Gastroesophageal sphincter (tissue), 3 donors: ENCODE data around the gene FAT1.

Experiments
- CTCF ChIP-seq, 4 experiments: fragments of 200-600 bp in 2 of 4; fragments of 450-650 bp in 2 of 4; sonication (generic) in 1 of 4; IDR thresholded peaks; one replicate each; pipeline ENCODE4 v1.5.1; 2017 to 2019; ENCODE audit warnings: antibody characterized with exemption in 4 of 4, mild to moderate bottlenecking in 2 of 4, moderate library complexity in 2 of 4
- POLR2A ChIP-seq, 2 donors: fragments of 450-650 bp; IDR thresholded peaks; one replicate each; pipeline ENCODE4 v1.6.1; 2017; ENCODE audit warnings: antibody characterized with exemption in 2 of 2, mild to moderate bottlenecking in 2 of 2, moderate library complexity in 1 of 2
- POLR2AphosphoS5 ChIP-seq: sonication (generic); formaldehyde crosslinking; IDR thresholded peaks from one replicate; pipeline ENCODE4 v1.6.1; 2017; ENCODE audit warnings: antibody characterized with exemption

GRCh38 chr4:186557486-186557885, 166.2 kb downstream of the FAT1 start:
- no peak for TF ChIP-seq CTCF (IDR thresholded peaks at IDR 0.05)
- TF ChIP-seq POLR2A (IDR thresholded peaks at IDR 0.05), result no peak
- TF ChIP-seq POLR2AphosphoS5, result no peak
